Subcutaneous adipose tissue (tissue), 4 donors: ENCODE measurements around the gene TMEM107. TPM values are rescaled to one million over a fixed set of nuclear protein-coding genes. Genes with fewer than 3 reads are reported as not detected.

Source experiments
- CTCF ChIP-seq: fragments of 450-650 bp; IDR thresholded peaks from one replicate; pipeline ENCODE4 v1.5.1; 2016; ENCODE audit warnings: low read depth, mild to moderate bottlenecking, control low read depth, antibody characterized with exemption, moderate library complexity
- total RNA-seq, 4 donors: library from RNA; depleted of rRNA; stranded (reverse); fragments of >200 nt; gene quantifications; one replicate each; pipeline ENCODE4 v1.1.0, GENCODE V29; 2016

The TMEM107 gene
- total RNA-seq, 4 donors from 2014 or later, result 14.3 to 23.8 (median 20.4) TPM

DNA sequence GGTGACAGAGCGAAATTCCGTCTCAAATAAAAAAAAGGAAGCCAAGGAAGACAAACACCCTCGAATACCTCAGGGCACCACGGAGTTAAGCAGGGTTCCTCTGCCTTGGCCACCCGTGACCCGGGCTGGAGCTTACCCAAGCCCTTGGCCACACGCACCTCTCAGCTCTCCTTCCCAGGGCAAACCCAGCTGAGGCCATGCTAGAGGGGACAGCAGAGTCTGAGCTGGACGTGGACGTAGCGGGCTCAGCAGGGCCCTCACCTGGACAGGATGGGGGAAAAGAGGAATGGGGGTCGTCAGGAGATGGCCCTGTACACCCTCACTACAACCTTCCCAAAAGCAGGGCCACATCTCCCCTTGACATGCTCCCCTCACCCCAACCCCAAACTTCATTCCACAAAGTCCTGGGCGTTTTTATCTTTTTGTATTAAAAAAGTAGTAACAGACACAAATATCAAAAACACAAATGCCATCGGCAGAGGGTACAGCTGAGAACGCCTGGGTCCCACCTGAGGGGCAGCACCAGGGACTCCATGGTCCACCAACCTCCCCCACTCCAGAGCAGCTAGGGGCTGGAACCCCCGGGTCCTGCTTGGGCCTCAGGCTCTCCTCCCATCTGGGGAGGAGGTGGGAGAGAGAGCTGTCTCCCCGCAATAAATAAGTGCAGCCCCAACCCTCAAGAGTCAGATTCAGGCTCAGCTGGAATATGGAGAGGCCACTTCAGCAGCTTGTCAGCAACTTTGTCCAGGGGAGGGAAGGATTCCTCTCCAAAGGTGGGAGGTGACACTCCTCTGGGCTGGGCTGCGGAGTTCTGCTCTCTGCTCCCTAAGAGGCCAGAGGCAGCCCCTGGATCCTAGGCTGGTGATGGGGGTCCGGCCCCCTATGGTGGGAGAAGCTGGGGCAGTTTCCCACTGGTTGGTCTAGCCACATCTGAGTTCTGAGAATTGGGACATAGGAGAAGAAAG is 35.8 kb downstream of the TMEM107 start:
- TF ChIP-seq CTCF, result no peak

- no peak for TF ChIP-seq CTCF
Measured at GRCh38 chr17:8138672-8139371, 37.4 kb downstream of the TMEM107 start.

DNA sequence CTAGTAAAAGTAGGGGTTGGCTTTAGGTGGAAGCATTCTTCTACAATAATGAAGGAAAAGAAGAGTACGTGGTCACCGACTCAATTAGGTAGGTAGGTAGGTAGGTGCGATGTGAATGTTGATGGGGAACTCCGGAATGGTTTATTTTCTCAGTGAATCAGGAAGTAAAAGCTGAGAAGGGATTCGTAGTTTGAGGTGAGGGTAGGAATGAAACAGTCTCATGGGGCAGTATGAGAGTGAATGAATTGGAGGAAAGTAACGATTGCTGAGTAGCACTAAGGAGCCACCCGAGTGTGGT is 37.9 kb downstream of the TMEM107 start:
- TF ChIP-seq CTCF, result no peak

DNA sequence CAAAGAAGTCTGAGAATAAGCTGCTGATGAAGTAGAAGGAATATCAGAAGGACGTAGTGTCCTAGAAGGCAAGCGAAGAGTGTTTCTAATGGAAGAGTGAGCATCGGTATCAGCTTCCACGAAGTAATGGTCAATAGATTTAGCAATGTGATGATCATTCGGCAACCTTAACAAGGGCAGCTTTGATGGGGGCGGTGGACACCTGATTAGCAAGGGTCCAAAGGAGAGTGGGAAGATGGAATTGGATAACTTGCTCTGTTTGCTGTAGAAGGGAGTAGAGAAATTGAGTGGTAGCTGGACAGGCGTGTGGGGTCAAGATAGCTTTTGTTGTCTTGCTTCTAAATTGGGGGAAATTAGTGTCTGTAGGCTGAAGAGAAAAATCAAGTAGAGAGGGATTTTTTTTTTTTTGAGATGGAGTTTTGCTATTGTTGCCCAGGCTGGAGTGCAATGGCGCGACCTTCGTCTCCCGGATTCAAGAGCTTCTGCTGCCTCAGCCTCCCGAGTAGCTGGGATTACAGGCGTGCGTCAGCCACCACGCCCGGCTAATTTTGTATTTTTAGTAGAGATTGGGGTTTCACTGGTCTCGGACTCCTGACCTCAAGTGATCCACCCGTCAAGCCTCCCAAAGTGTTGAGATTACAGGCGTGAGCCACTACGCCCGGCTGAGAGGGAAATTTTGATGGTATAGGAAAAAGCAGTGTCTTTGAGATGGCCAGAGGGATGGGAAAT is 38.4 kb downstream of the TMEM107 start:
- TF ChIP-seq CTCF, result no peak

- TF ChIP-seq CTCF, result no peak
Measured at GRCh38 chr17:8133941-8134340, 42.2 kb downstream of the TMEM107 start.

GRCh38 chr17:8133399-8133798 is 42.8 kb downstream of the TMEM107 start:
- no peak for TF ChIP-seq CTCF
